K562 (cell line): ENCODE measurements around the gene PIP5K1B. TPM values are rescaled to one million over a fixed set of nuclear protein-coding genes. Genes with fewer than 3 reads are reported as not detected.

Experiments
- ATAC-seq: fragments of 200-7000 bp; cut with Tn5 transposase; 3 replicates; pipeline ENCODE4 v1.9.1; 2020; ENCODE audit warnings: moderate library complexity
- BruUV-seq: library from RNA; stranded (reverse); fragments of 400-500 nt; replicated peaks from 2 replicates; lab custom pipeline; 2021; lab: Mats Ljungman, UMichigan
- CTCF ChIA-PET: fragments of 300-600 bp; formaldehyde crosslinking; extraction: SDS; loops from one replicate; lab custom pipeline; 2021; ENCODE audit warnings: low intra/inter-chr PET ratio; lab: Yijun Ruan, JAX
- POLR2A ChIA-PET: fragments of 300-600, 350-650 bp; sonication (Branson Sonifier 250); formaldehyde crosslinking; extraction: SDS; loops from one replicate; lab custom pipeline; 2021; ENCODE audit warnings: antibody characterized with exemption, inconsistent platforms; lab: Yijun Ruan, JAX
- DNase-seq, 4 experiments: peaks; one replicate each; pipeline versions ENCODE4 v3.0.0 to v3.0.0-alpha.2; 2011 to 2018; ENCODE audit warnings: low spot score in 3 of 4, mixed read lengths in 3 of 4; ENCODE audit errors: extremely low read depth in 1 of 4
- FAIRE-seq: peaks from 2 replicates; lab custom pipeline; 2011; peaks lifted over from hg19 to GRCh38; lab: Jason Lieb, UNC
- H2AFZ ChIP-seq: 2 replicates; pipeline ENCODE4 v1.6.0; 2011; ENCODE audit warnings: low read depth, low read length, control low read depth, inconsistent platforms
- H3K27ac ChIP-seq: fragments of 200-600 bp; 3 replicates; pipeline ENCODE4 v1.8.0; 2011; ENCODE audit warnings: low read depth, mild to moderate bottlenecking, control low read depth, inconsistent platforms, low read length, moderate library complexity, mixed read lengths; ENCODE audit errors: extremely low read depth
- H3K27me3 ChIP-seq, 2 experiments: fragments of 300-600 bp in 1 of 2; 2 replicates in 1 of 2; 3 replicates in 1 of 2; pipeline versions ENCODE4 v1.6.0 to v1.8.0; 2011; ENCODE audit warnings: inconsistent platforms in 2 of 2, low read length in 2 of 2, mild to moderate bottlenecking in 1 of 2, mixed read lengths in 1 of 2, moderate library complexity in 1 of 2; ENCODE audit not compliant: control insufficient read depth in 2 of 2, insufficient read depth in 2 of 2
- H3K36me3 ChIP-seq: fragments of 300-600 bp; 3 replicates; pipeline ENCODE4 v1.8.0; 2011; ENCODE audit warnings: mild to moderate bottlenecking, low read length, inconsistent platforms; ENCODE audit not compliant: control insufficient read depth, insufficient read depth
- H3K4me1 ChIP-seq, 2 experiments: fragments of 200-600 bp in 1 of 2; replicated peaks in 1 of 2; 2 replicates in 1 of 2; 3 replicates in 1 of 2; pipeline versions ENCODE4 v1.5.1 to v1.8.0; 2011; ENCODE audit warnings: inconsistent platforms in 2 of 2, low read length in 2 of 2, mild to moderate bottlenecking in 1 of 2, mixed read lengths in 1 of 2, moderate library complexity in 1 of 2; ENCODE audit not compliant: control insufficient read depth in 2 of 2, insufficient read depth in 2 of 2
- H3K4me2 ChIP-seq: 2 replicates; pipeline ENCODE4 v1.6.1; 2011; ENCODE audit warnings: low read length, control low read depth, inconsistent platforms, mixed read lengths; ENCODE audit not compliant: insufficient read depth
- H3K4me3 ChIP-seq: fragments of 200-600 bp; sonication (generic), shearing (Covaris generic); 2 replicates; pipeline ENCODE4 v1.5.1; 2016; ENCODE audit warnings: control low read depth, inconsistent platforms
- H3K79me2 ChIP-seq: fragments of 200-600 bp; 3 replicates; pipeline ENCODE4 v1.8.0; 2011; ENCODE audit warnings: low read length, inconsistent platforms; ENCODE audit not compliant: control insufficient read depth, insufficient read depth
- H3K9ac ChIP-seq, 2 experiments: 2 replicates each; pipeline versions ENCODE4 v1.6.0 to v1.6.1; 2011; ENCODE audit warnings: low read depth in 2 of 2, low read length in 2 of 2, control low read depth in 1 of 2, inconsistent platforms in 1 of 2, mild to moderate bottlenecking in 1 of 2, mixed read lengths in 1 of 2; ENCODE audit not compliant: insufficient read depth in 1 of 2
- H3K9me1 ChIP-seq: one replicate; pipeline ENCODE4 v1.6.0; 2011; ENCODE audit warnings: inconsistent platforms, mild to moderate bottlenecking, low read length, moderate library complexity; ENCODE audit not compliant: control insufficient read depth, insufficient read depth
- H3K9me3 ChIP-seq: replicated peaks from 2 replicates; pipeline ENCODE4 v1.5.1; 2011; ENCODE audit warnings: low read depth, low read length, inconsistent platforms; ENCODE audit not compliant: control insufficient read depth, insufficient read depth
- H4K20me1 ChIP-seq: replicated peaks from 2 replicates; pipeline ENCODE4 v1.6.1; 2011; ENCODE audit warnings: low read length, inconsistent platforms, mixed read lengths; ENCODE audit not compliant: control insufficient read depth, insufficient read depth
- KAT2B ChIP-seq: IDR thresholded peaks from one replicate; pipeline ENCODE4 v1.6.1; 2012; ENCODE audit warnings: low read depth, mild to moderate bottlenecking, control low read depth, inconsistent platforms, low read length, moderate library complexity
- KDM5B ChIP-seq: fragments of 200-600 bp; sonication (generic); IDR thresholded peaks from 2 replicates; pipeline ENCODE4 v1.6.1; 2012; ENCODE audit warnings: low read depth, mild to moderate bottlenecking, moderate library complexity, low read length, control low read depth, inconsistent platforms; ENCODE audit not compliant: insufficient replicate concordance
- MCM2 ChIP-seq: fragments of 450-650 bp; IDR thresholded peaks from 2 replicates; pipeline ENCODE4 v1.6.1; 2017; ENCODE audit warnings: low read depth, mild to moderate bottlenecking
- ZNF146 ChIP-seq: IDR thresholded peaks from one replicate; pipeline ENCODE4 v1.6.1; 2018; ENCODE audit warnings: missing compliant biosample characterization; ENCODE audit not compliant: unreplicated experiment
- ZNF766 ChIP-seq: fragments of 200-800 bp; sonication (Bioruptor generic); conservative IDR thresholded peaks from 2 replicates; pipeline ENCODE4 v1.6.1; 2016; ENCODE audit warnings: missing genetic modification characterization, missing compliant biosample characterization
- WGBS: fragments of 100-300 bp; shearing (Covaris generic); methylation state at CpG from one replicate; pipeline ENCODE4 v1.1.6; 2016; ENCODE audit warnings: low coverage, mixed read lengths; ENCODE audit not compliant: insufficient coverage; ENCODE audit errors: missing lambda C conversion rate; 5-methylcytosine and 5-hydroxymethylcytosine counted together
- in situ Hi-C: fragments of 300-500 bp; cut with MboI; formaldehyde crosslinking; loops from 4 replicates; pipeline ENCODE4 v1.15.0; 2018; ENCODE audit warnings: inconsistent platforms, mixed read lengths
- intact Hi-C: fragments of 100-400 bp; cut with micrococcal nuclease; formaldehyde crosslinking; loops from 2 replicates; pipeline ENCODE4 v1.14.2; 2022
- polyA plus RNA-seq, 8 experiments: library from polyadenylated mRNA; depleted of rRNA in 4 of 8; stranded (reverse) in 5 of 8; unstranded in 3 of 8; fragments of >200 nt; fragmentation: Nextera tagmentation in 2 of 8; fragmentation: Illumina TruSeq in 1 of 8; extraction: Ambion mirVana in 2 of 8; extraction: Trizol in 1 of 8; gene quantifications; 2 replicates each; pipeline versions ENCODE4 v1.2.1 to v1.2.3, GENCODE V29; 2011 to 2014; ENCODE audit warnings: inconsistent platforms in 1 of 8, missing spikeins in 1 of 8
- total RNA-seq, 7 experiments: library from RNA; depleted of rRNA in 6 of 7; stranded (reverse); fragments of >200 nt in 6 of 7; fragmentation: Illumina TruSeq in 2 of 7; extraction: Trizol in 2 of 7; gene quantifications; 2 replicates each; pipeline versions ENCODE4 v1.2.1 to v1.2.3, GENCODE V29; 2011 to 2021; ENCODE audit warnings: low replicate concordance in 1 of 7

Gene PIP5K1B
- total and polyA plus RNA-seq, 9 of the 15 experiments (the other 6 are each of a cell fraction or from before 2014, with no cell fraction given): 3.1 to 12.9 (median 7.4) TPM

DNA sequence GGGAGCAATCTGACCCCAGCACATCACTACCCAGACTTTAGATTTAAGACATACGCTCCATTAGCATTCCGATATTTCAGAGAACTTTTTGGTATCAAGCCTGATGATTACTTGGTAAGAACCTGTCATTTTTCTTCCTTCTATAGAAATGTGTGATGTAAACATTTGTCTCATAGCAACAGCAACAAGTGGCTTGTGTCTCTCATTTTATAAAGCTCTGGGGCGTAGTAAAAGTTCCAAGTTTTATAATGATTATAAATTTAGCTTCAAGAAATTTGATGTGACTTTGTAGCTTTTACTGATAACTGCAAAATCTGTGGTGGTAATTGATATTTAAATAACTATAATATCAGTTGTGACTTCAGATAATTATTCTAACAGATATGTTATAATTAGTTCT is 171.6 kb downstream of the PIP5K1B start:
- TF ChIP-seq KAT2B (no peak), ZNF766 (CRISPR knock-in tag) (no peak)
- TF ChIP-seq, all 486 proteins: peak for 0
- CTCF ChIA-PET: no interaction called here
- intact Hi-C loops: no loop called here
- H2AFZ ChIP-seq: no peak overlapping the region
- H3K36me3 ChIP-seq: no peaks in the 10 kb centered on the region
- 67% methylated on average over 3 of the region's 3 CpGs for WGBS
- no peak for DNase-seq
- H3K27me3 ChIP-seq: no peaks in the 10 kb centered on the region
- no peak for FAIRE-seq
- POLR2A ChIA-PET: no interaction called here
- no peaks in the 10 kb centered on the region for H3K79me2 ChIP-seq
- ATAC-seq: no peak
- H3K27ac ChIP-seq: no peak overlapping the region
- H3K9me3 ChIP-seq: no peaks in the 10 kb centered on the region
- no peaks in the 10 kb centered on the region for H3K4me1 ChIP-seq
- BruUV-seq: no TSS peak
- in situ Hi-C loops: no loop called here
- no peak overlapping the region for H3K4me3 ChIP-seq
- no peak overlapping the region for H3K4me2 ChIP-seq
- H3K9ac ChIP-seq: no peak overlapping the region; a peak in 1 of 4 replicates
- H4K20me1 ChIP-seq: no peaks in the 10 kb centered on the region
- no peaks in the 10 kb centered on the region for H3K9me1 ChIP-seq

DNA sequence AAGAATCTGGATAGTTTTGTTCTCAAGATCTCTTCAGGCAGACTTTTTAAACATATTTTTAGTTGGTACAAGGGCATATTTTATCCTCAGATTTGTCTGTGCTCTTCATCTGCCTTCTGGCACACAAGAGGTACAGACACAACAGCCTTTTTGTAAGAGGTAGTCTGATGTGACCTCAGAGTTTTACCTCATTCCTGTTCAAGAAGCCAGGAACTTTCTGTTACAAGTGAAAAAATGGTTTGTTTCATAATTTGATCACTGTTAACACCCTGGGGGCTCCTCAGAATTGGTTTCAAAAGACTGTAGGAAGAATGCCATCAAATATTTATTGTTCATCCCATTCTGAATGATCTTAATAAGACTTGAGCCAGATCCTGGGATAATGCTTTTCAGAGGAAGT is 172.2 kb downstream of the PIP5K1B start:
- ATAC-seq (no peak), FAIRE-seq (no peak), DNase-seq (no peak)
- no peaks in the 10 kb centered on the region for H3K9me3 ChIP-seq
- H4K20me1 ChIP-seq: no peaks in the 10 kb centered on the region
- H3K9ac ChIP-seq: no peak overlapping the region
- TF ChIP-seq KDM5B (no peak), ZNF146 (CRISPR knock-in tag) (no peak), MCM2 (no peak)
- in situ Hi-C loops: no loop called here
- H2AFZ ChIP-seq: no peak overlapping the region
- intact Hi-C loops: no loop called here
- no peak overlapping the region for H3K4me2 ChIP-seq
- no peaks in the 10 kb centered on the region for H3K27me3 ChIP-seq
- BruUV-seq: no TSS peak
- no peak overlapping the region for H3K27ac ChIP-seq
- CTCF ChIA-PET: no interaction called here
- no peaks in the 10 kb centered on the region for H3K36me3 ChIP-seq
- POLR2A ChIA-PET: no interaction called here
- H3K4me1 ChIP-seq: no peaks in the 10 kb centered on the region
- no peaks in the 10 kb centered on the region for H3K9me1 ChIP-seq
- no peaks in the 10 kb centered on the region for H3K79me2 ChIP-seq
- H3K4me3 ChIP-seq: no peak overlapping the region
